BE2C (cell line): ENCODE data around the gene ARHGEF37.
"Not testable (repeated sequence)": the region's sequence is repeated elsewhere in the genome, so short reads cannot be mapped to it uniquely, and the experiment has no call there.

Source experiments
- DNase-seq: peaks from one replicate; pipeline ENCODE4 v3.0.0-alpha.2; 2020
- H3K27me3 ChIP-seq: fragments of 250-450 bp; sonication (Bioruptor Pico); 2 replicates; pipeline ENCODE4 v1.5.1; 2020; ENCODE audit warnings: mild to moderate bottlenecking
- H3K36me3 ChIP-seq: fragments of 250-450 bp; sonication (Bioruptor Pico); 2 replicates; pipeline ENCODE4 v1.5.1; 2020; ENCODE audit warnings: mild to moderate bottlenecking
- H3K4me1 ChIP-seq: fragments of 250-450 bp; sonication (Bioruptor Pico); 2 replicates; pipeline ENCODE4 v1.5.1; 2020
- H3K4me3 ChIP-seq: 2 replicates; pipeline ENCODE4 v1.5.1; 2011; ENCODE audit warnings: low read depth, low read length
- H3K9me3 ChIP-seq: fragments of 250-450 bp; sonication (Bioruptor Pico); 2 replicates; pipeline ENCODE4 v1.5.1; 2020
- TF ChIP-seq, protein P1 (sequence below): IDR thresholded peaks from 2 replicates; pipeline ENCODE4 v1.5.1; 2012; ENCODE audit warnings: mild to moderate bottlenecking, low read depth, low read length

Gene ARHGEF37

DNA sequence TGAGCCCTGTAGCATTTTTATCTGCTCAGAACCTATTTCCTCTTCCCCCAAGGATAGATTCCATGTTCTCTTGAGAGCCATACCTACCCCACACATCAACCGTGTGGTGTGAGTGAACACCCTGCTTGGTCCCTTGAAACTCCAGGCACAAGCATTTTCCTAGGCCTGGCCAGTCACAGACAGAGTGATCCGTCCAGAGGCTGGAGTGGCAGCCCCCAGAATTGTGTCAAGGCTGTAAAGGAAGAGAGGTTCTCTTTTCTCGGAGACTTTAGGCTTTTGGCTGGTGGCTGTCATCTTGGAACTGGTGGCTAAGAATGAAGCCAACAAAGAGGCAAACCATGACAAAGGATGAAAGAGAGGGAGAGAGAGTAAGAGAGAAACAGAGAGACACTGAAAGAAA, 66.0 kb downstream of the ARHGEF37 start:
- DNase-seq: no peak
- Histone ChIP-seq H3K36me3 (no peaks in the 10 kb centered on the region), H3K9me3 (no peaks in the 10 kb centered on the region), H3K4me1 (peaks cover 15% of the 10 kb centered on the region), H3K4me3 (no peak overlapping the region), H3K27me3 (no peaks in the 10 kb centered on the region)
- TF ChIP-seq, protein P1, sequence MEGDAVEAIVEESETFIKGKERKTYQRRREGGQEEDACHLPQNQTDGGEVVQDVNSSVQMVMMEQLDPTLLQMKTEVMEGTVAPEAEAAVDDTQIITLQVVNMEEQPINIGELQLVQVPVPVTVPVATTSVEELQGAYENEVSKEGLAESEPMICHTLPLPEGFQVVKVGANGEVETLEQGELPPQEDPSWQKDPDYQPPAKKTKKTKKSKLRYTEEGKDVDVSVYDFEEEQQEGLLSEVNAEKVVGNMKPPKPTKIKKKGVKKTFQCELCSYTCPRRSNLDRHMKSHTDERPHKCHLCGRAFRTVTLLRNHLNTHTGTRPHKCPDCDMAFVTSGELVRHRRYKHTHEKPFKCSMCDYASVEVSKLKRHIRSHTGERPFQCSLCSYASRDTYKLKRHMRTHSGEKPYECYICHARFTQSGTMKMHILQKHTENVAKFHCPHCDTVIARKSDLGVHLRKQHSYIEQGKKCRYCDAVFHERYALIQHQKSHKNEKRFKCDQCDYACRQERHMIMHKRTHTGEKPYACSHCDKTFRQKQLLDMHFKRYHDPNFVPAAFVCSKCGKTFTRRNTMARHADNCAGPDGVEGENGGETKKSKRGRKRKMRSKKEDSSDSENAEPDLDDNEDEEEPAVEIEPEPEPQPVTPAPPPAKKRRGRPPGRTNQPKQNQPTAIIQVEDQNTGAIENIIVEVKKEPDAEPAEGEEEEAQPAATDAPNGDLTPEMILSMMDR: no peak

DNA sequence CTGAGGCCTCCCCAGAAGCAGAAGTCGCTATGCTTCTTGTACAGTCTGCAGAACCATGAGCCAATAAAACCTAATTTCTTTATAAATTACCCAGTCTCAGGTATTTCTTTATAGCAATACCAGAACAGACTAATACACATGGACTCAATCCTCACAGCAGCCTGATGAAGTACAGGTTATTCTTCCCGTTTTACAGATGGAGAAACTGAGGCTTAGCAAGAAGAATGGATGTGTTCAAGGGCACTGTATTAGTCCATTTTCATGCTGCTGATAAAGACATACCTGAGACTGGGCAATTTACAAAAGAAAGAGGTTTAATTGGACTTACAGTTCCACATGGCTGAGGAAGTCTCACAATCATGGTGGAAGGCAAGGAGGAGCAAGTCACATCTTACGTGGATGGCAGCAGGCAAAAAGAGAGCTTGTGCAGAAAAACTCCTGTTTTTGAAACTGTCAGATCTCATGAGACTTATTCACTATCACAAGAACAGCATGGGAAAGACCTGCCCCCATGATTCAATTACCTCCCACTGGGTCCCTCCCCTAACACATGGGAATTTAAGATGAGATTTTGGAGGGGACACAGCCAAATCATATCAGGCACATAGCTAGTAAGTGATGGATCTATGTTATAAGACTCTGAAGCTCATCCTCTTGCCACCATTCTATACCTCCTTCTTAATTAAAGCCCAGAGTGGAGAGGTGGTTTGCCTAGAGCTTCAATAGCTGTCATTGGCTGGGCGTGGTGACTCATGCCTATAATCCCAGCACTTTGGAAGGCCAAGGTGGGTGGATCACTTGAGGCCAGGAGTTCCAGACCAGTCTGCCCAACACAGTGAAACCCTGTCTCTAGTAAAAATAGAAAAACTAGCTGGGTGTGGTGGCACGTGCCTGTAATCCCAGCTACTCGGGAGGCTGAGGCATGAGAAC, 67.4 kb downstream of the ARHGEF37 start:
- H3K4me1 ChIP-seq: peaks cover 15% of the 10 kb centered on the region
- not testable (repeated sequence) for H3K4me3 ChIP-seq, H3K9me3 ChIP-seq, H3K36me3 ChIP-seq, H3K27me3 ChIP-seq, DNase-seq

DNA sequence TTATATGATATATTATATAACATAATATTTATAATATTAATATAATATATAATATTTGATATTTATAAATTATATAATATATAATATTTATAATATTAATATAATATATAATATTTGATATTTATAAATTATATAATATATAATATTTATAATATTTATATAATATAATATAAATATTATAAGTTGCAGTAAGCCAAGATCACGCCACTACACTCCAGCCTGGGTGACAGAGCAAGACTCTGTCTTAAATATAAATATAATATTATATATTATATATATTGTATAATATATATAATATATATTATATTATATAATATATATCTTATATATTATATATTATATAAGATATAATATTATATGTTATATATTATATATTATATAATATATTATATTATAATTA, 68.4 kb downstream of the ARHGEF37 start:
- H3K4me1 ChIP-seq: peaks cover 15% of the 10 kb centered on the region
- not testable (repeated sequence) for H3K4me3 ChIP-seq, H3K9me3 ChIP-seq, DNase-seq, H3K27me3 ChIP-seq, H3K36me3 ChIP-seq

DNA sequence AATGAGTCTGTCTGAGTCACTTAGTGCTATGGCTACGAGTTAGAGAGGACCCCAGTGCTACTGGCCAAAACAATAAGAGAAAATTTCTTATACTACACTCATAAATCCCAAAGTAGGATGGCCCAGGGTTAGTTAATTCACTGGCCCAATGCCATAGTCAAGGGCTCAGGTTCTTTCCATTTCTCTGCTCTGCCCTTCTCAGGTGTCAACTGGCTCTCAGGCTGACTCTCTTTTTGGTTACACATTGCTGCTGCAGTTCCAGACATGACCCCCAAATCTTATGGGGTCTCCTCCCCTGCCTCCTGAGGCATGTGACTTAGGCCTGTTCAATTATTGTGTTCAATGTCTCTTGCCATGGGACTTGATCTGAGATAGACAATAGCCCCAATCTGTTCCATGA, 70.4 kb downstream of the ARHGEF37 start:
- DNase-seq: no peak
- H3K27me3 ChIP-seq: no peaks in the 10 kb centered on the region
- no peaks in the 10 kb centered on the region for H3K9me3 ChIP-seq
- TF ChIP-seq, protein P1: no peak
- no peak overlapping the region for H3K4me3 ChIP-seq
- H3K4me1 ChIP-seq: peaks cover 14% of the 10 kb centered on the region
- H3K36me3 ChIP-seq: no peaks in the 10 kb centered on the region

DNA sequence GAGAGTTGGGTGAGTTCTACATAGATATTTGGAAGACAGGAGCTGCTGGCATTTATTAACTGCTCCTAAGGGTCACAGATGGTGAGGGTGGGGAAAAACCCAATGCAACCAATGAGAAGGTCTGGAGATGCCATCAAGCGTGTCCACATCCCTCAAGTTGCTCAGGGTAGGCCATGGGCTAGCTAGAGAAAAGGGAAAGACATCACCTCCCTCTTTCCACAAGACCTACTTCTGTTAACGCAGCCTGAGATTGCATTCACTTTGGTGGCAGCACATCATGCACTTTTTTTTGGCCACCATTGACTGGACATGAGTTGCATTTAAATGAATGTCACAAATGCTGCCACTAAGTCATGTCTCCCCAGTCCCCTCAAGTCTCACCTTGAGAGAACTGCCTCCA, 71.4 kb downstream of the ARHGEF37 start:
- no peak for DNase-seq
- Histone ChIP-seq H3K9me3 (no peaks in the 10 kb centered on the region), H3K4me3 (no peak overlapping the region), H3K4me1 (peaks cover 4% of the 10 kb centered on the region), H3K36me3 (no peaks in the 10 kb centered on the region), H3K27me3 (no peaks in the 10 kb centered on the region)
- TF ChIP-seq, protein P1: no peak

DNA sequence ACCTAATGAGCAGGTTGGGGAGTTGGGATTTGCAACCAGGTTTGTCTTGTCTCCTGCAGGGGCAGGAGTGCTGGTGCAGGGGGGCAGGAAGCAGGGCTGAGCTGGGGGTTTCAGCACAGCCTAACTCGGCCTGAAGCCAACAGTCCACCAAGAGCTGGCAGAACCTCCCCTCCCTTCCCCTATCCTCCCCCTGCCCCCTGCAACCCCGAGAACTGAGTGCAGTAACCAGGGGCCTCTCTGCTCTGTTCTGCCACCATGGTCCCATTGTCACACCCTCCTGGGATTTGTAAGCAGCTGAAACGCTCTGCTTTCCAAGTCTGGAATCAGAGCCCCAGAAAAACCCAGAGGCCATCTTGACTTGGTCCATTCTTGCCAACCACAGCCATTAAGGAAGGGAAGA, 72.9 kb downstream of the ARHGEF37 start:
- H3K27me3 ChIP-seq: no peaks in the 10 kb centered on the region
- peak; percentile 37 for DNase-seq
- H3K4me3 ChIP-seq: no peak overlapping the region
- no peaks in the 10 kb centered on the region; the same call in 1 of the 2 replicates for H3K4me1 ChIP-seq
- TF ChIP-seq, protein P1: no peak
- no peaks in the 10 kb centered on the region for H3K9me3 ChIP-seq
- no peaks in the 10 kb centered on the region for H3K36me3 ChIP-seq

DNA sequence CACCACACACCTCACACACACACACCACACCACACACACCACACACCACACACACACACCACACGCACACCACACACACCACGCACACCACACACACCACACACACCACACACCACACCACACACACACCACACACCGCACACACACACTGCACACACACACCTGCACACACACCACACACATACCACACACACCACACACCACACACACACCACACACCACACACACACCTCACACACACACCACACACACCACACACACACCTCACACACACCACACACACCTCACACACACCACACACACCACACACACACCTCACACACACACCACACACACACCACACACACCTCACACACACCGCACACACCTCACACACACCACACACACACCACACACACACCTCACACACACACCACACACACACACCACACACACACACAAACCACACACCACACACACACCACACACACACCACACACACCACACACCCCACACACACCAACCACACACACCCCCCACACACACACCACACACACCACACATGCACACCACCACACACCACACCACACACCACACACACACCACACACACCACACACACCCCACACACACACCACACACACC, 73.7 kb downstream of the ARHGEF37 start:
- TF ChIP-seq, protein P1: no peak
- Histone ChIP-seq H3K4me3 (no peak overlapping the region), H3K36me3 (no peaks in the 10 kb centered on the region), H3K27me3 (no peaks in the 10 kb centered on the region), H3K9me3 (no peaks in the 10 kb centered on the region), H3K4me1 (no peaks in the 10 kb centered on the region; the same call in 1 of the 2 replicates)
- no peak for DNase-seq
